Measurements from ENCODE around the gene HLA-F. TPM values are rescaled to one million over a fixed set of nuclear protein-coding genes. Genes with fewer than 3 reads are reported as not detected.

The HLA-F gene
- total RNA-seq, 1 experiment from 2014 or later = 16.9 TPM

DNA sequence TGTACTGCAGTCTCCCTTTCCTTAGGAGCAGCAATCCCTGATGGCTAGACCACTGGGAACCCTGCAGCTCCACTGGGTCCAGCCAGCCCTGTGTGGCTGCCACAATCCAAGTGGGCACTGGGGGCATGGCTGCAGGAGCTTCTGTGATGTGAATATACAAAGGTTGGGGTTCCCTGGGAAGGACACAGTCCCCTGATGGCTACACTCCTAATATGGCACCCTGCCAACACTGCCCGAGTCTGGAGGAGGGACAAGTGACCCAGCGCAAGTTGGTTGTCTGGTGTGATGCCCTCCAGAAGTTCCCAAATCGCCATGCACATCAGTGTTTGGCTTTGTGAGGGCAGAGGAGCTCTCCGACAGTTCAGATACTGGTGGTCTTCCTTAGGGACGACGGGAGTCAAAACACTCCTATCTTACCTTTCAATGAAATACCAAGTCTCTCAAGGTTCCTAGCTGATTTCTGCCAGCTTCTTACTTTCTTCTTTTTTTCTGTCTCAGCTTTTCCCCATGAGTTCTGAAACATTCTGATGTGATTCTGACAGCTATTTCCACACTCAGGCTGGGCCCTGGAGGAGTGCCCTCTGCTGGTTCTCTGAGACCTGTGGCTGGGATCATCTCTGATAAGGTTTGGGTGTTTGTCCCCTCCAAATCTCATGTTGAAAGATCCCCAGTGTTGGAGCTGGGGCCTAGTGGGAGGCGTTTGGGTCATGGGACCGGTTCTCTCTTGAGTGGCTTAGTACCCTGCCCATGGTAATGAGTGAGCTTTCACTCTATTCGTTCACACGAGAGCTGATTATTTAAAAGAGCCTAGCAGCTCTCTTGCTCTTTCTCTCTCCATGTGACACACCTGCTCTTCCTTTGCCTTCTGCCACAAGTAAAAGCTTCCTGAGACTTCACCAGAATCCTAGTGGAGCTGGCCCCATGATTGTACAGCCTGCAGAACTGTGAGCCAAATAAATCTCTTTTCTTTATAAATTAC, 26.8 kb upstream of the HLA-F start:
- Mint-ChIP-seq H3K27ac (ENCODE audit: low read depth, unreplicated experiment) (no peak overlapping the region), H3K4me3 (ENCODE audit: unreplicated experiment) (no peak overlapping the region), H3K27me3 (ENCODE audit: insufficient read depth, unreplicated experiment) (no peaks in the 10 kb centered on the region), H3K36me3 (ENCODE audit: insufficient read depth, unreplicated experiment) (no peaks in the 10 kb centered on the region), H3K9me3 (ENCODE audit: unreplicated experiment) (no peaks in the 10 kb centered on the region), H3K4me1 (ENCODE audit: insufficient read depth, unreplicated experiment) (no peaks in the 10 kb centered on the region)
- TF ChIP-seq, protein P1, sequence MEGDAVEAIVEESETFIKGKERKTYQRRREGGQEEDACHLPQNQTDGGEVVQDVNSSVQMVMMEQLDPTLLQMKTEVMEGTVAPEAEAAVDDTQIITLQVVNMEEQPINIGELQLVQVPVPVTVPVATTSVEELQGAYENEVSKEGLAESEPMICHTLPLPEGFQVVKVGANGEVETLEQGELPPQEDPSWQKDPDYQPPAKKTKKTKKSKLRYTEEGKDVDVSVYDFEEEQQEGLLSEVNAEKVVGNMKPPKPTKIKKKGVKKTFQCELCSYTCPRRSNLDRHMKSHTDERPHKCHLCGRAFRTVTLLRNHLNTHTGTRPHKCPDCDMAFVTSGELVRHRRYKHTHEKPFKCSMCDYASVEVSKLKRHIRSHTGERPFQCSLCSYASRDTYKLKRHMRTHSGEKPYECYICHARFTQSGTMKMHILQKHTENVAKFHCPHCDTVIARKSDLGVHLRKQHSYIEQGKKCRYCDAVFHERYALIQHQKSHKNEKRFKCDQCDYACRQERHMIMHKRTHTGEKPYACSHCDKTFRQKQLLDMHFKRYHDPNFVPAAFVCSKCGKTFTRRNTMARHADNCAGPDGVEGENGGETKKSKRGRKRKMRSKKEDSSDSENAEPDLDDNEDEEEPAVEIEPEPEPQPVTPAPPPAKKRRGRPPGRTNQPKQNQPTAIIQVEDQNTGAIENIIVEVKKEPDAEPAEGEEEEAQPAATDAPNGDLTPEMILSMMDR (IDR thresholded peaks at IDR 0.05; ENCODE audit: unreplicated experiment) = peak; percentile 64
- BruUV-seq (replicated peaks) = no TSS peak
- ChIA-PET POLR2A (interaction anchor here (0.9 to 2.2 kb wide), 6 partner anchors 18 to 364 kb away, joined by 3 to 20 read pairs (median 5); partner anchors contain the start of gene GABBR1), CTCF (interaction anchor here (0.5 to 5.8 kb wide), 47 partner anchors 9 to 953 kb away, joined by 3 to 369 read pairs (median 5); no protein-coding TSS in a partner anchor)
- intact Hi-C loops (cut with micrococcal nuclease) = loop anchor here (1.0 kb wide), 1 partner anchor 48 kb away; no protein-coding TSS in a partner anchor
- peak; percentile 57 for DNase-seq (ENCODE audit: unreplicated experiment)

DNA sequence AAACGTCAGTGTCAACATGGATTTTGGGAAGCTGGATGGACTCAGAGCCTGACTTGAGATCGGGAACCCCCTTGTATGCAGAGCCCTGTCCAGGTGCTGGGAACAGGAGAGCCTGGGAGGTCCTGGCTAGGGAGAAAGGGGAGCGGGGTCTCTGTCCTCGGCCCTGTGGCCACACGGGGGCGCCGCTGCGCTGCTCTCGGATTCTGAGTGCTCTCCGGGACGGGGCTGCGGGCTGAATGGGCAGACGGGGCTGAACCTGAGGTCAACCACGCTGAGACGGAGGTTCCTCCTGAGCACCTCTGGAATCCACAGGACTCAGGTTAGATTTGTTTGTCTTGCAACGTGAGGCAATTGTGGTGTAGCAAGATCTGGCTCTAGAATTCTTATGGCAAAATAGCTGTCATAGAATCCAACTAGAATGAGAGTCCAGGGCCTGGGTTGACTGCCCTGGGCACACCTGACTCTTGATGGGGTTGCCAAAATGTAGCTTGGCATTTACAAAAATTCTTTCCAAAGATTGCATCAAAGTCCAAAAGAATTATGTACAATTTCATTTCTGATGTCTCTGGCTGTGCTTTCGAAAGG, 20.6 kb upstream of the HLA-F start:
- BruUV-seq (replicated peaks) = no TSS peak
- H3K9me3 Mint-ChIP-seq (ENCODE audit: unreplicated experiment) = no peaks in the 10 kb centered on the region
- H3K36me3 Mint-ChIP-seq (ENCODE audit: insufficient read depth, unreplicated experiment) = no peaks in the 10 kb centered on the region
- H3K4me1 Mint-ChIP-seq (ENCODE audit: insufficient read depth, unreplicated experiment) = no peaks in the 10 kb centered on the region
- DNase-seq (ENCODE audit: unreplicated experiment) = peak; percentile 56
- POLR2A ChIA-PET = interaction anchor here (0.5 to 0.7 kb wide), 2 partner anchors 25 to 41 kb away, joined by 3 read pairs; no protein-coding TSS in a partner anchor
- intact Hi-C loops (cut with micrococcal nuclease) = loop anchor here (10.0 kb wide), 1 partner anchor 292 kb away; no protein-coding TSS in a partner anchor
- CTCF ChIA-PET = interaction anchor here (0.6 to 3.1 kb wide), 15 partner anchors 10 to 480 kb away, joined by 3 to 22 read pairs (median 3); no protein-coding TSS in a partner anchor
- no peak overlapping the region for H3K4me3 Mint-ChIP-seq (ENCODE audit: unreplicated experiment)
- no peak overlapping the region for H3K27ac Mint-ChIP-seq (ENCODE audit: low read depth, unreplicated experiment)
- peaks cover 15% of the 10 kb centered on the region for H3K27me3 Mint-ChIP-seq (ENCODE audit: insufficient read depth, unreplicated experiment)
- TF ChIP-seq, protein P1 (IDR thresholded peaks at IDR 0.05; ENCODE audit: unreplicated experiment) = peak; percentile 54

DNA sequence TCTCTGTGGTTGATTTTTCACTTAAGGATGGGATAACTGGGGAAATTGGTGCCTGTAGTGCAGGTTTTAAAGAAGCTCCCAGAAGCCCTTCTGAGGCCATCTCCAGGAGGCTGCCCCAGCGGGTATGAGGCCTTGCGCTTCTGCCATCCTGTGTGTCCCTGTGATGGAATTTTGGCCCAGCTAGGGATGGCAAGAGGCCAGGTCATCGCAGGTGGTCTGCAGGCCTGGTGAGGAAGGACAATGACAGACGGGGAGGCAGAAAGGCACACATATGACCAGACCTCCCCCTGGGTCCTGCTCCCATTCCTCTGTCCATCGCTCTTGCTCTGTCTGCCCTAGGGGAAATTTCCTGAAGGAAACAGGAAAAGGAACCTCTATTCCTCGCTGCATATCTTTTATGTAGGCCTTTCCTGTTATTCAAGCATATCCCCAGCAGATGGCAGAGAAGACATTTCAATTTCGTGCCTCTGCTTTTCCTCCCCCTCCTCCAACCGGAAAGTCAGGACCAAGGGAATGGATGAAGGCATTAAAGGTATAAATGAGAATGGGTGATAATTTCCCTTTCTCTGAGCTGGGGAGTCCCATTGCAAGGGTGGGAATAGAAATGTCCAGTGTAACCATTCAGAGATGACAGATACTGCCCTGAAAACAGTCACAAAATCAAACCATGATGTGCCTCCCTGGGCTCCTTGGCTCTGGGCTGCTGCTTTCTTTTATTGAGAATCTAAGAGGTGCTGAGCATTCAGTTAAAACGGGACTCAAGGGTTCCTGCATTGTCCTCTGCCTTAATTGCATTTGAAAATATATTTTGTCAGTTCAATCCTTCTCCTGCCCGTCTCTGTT, 17.6 kb upstream of the HLA-F start:
- intact Hi-C loops (cut with micrococcal nuclease) = loop anchor here (1.0 to 10.0 kb wide), 5 partner anchors 29 to 289 kb away; no protein-coding TSS in a partner anchor
- Mint-ChIP-seq H3K27ac (ENCODE audit: low read depth, unreplicated experiment) (no peak overlapping the region), H3K27me3 (ENCODE audit: insufficient read depth, unreplicated experiment) (peaks cover 15% of the 10 kb centered on the region), H3K9me3 (ENCODE audit: unreplicated experiment) (no peaks in the 10 kb centered on the region), H3K36me3 (ENCODE audit: insufficient read depth, unreplicated experiment) (no peaks in the 10 kb centered on the region), H3K4me3 (ENCODE audit: unreplicated experiment) (no peak overlapping the region), H3K4me1 (ENCODE audit: insufficient read depth, unreplicated experiment) (peaks cover 6% of the 10 kb centered on the region)
- TF ChIP-seq, protein P1 (IDR thresholded peaks at IDR 0.05; ENCODE audit: unreplicated experiment) = peak; percentile 56
- POLR2A ChIA-PET = interaction anchor here (0.7 kb wide), 1 partner anchor 87 kb away, joined by 3 read pairs; no protein-coding TSS in a partner anchor
- no TSS peak for BruUV-seq (replicated peaks)
- DNase-seq (ENCODE audit: unreplicated experiment) = peak; percentile 72
- CTCF ChIA-PET = interaction anchor here (0.6 to 2.5 kb wide), 25 partner anchors 9 to 421 kb away, joined by 3 to 27 read pairs (median 4); partner anchors contain the start of gene MOG
